ENCODE results near the gene DNAAF9.

Gene DNAAF9

DNA sequence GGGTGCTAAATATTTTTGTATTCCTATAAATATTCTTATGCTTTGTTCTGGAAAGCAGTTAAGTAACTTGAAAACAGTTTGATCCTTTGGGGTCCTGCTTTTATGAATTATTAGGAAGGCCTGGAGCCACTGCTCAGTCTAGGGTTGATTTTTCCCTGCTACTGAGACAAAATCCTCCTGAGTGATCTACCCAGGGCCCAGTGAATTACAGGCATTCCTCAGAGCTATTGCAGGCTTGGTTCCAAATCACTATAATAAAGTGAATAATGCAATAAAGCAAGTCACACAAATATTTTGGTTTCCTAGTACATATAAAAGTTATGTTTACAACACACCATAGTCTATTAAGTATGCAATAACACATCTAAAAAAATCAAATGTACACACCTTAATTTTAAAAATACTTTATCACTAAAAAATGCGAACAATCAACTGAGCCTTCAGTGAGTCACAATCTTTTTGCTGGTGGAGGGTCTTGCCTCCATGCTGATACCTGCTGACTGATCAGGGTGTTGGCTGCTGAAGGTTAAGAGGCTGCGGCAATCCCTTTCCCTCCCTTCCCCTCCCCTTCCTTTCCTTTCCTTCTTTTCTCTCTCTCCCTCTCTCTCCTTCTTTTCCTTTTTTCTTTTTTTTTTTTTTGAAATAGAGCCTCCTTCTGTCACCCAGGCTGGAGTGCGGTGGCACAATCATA, 43.0 kb downstream of the DNAAF9 start:
- DNase-seq = no peak

DNA sequence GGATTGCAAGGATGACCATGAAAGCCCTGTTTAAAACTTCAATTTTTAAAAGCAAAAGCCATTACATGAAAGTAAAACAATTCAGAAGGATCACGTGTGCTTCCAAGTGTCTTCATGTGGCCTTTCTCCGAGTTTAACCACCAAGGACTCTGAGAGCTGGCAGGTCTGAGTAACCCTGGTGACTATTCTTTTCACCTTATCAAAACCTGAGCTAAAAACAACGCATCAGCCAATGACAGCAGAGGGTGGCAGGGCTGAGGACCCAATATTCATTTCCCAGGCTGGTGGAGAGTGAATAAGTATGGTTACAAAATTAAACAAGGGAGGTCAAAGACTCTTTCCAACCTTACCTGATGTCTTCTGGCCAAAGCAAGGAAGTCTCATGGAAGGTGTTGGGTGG, 46.7 kb downstream of the DNAAF9 start:
- no peak for DNase-seq

DNA sequence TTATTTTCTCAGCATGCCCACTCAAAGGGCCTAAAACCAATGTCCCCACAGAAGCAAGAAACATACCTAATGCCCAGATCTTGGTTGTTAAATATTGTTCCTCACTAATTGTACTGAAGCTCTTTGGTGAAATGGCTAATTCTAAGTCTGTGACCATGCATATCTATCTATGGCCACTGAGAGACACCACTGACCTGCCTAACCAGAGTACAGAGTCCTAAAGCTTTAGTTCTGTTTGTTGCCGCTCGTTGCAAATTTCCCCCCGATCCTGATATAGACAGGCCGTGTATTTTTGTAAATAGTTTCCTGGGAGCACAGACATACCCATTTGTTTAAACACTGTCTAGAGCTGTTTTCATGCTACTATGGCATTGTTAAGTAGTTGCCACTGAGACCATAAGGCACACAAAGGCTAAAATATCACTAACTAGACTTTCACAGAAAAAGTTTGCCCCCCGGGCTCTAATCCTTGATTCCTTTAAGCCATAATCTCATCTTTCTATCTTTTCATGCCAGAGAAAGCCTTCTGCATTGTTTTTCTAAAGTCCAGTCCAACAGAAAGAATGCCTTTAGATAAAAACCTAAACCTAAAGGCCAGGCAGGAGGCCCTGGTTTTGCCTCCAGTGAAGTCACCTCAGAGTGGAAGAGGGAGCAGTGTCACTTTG, 48.7 kb downstream of the DNAAF9 start:
- DNase-seq = no peak
